K562 (cell line): ENCODE data around the gene HACD1. TPM values are rescaled to one million over a fixed set of nuclear protein-coding genes. Genes with fewer than 3 reads are reported as not detected.

ENCODE experiments used
- BRD9 ChIP-seq: fragments of 450-650 bp; IDR thresholded peaks from 2 replicates; pipeline ENCODE4 v1.6.1; 2018; ENCODE audit warnings: low read depth; ENCODE audit not compliant: partially characterized antibody
- EHMT2 ChIP-seq: fragments of 450-650 bp; IDR thresholded peaks from 2 replicates; pipeline ENCODE4 v1.6.1; 2018; ENCODE audit warnings: antibody characterized with exemption
- FOXM1 ChIP-seq, 2 experiments: fragments of 450-650 bp in 1 of 2; sonication (generic) in 1 of 2; formaldehyde crosslinking in 1 of 2; IDR thresholded peaks; 2 replicates each; pipeline versions ENCODE4 v1.6.1 to v1.9.0; 2017 to 2022; ENCODE audit warnings: low read depth in 2 of 2, mild to moderate bottlenecking in 2 of 2, missing genetic modification reagents in 1 of 2, moderate library complexity in 1 of 2
- GATAD2B ChIP-seq: fragments of 450-650 bp; IDR thresholded peaks from 2 replicates; pipeline ENCODE4 v1.6.1; 2017; ENCODE audit warnings: mild to moderate bottlenecking, borderline replicate concordance
- PHF21A ChIP-seq: fragments of 450-650 bp; IDR thresholded peaks from 2 replicates; pipeline ENCODE4 v1.6.1; 2017; ENCODE audit warnings: low read depth, borderline replicate concordance
- PTBP1 ChIP-seq: fragments of 200-400 bp; formaldehyde crosslinking; IDR thresholded peaks from 2 replicates; pipeline ENCODE4 v1.6.1; 2017; ENCODE audit warnings: low read depth, low read length
- ZKSCAN8 ChIP-seq: fragments of 200-800 bp; sonication (Bioruptor generic); IDR thresholded peaks from 2 replicates; pipeline ENCODE4 v1.6.1; 2016; ENCODE audit warnings: missing genetic modification characterization, missing compliant biosample characterization
- polyA plus RNA-seq, 8 experiments: library from polyadenylated mRNA; depleted of rRNA in 4 of 8; stranded (reverse) in 5 of 8; unstranded in 3 of 8; fragments of >200 nt; fragmentation: Nextera tagmentation in 2 of 8; fragmentation: Illumina TruSeq in 1 of 8; extraction: Ambion mirVana in 2 of 8; extraction: Trizol in 1 of 8; gene quantifications; 2 replicates each; pipeline versions ENCODE4 v1.2.1 to v1.2.3, GENCODE V29; 2011 to 2014; ENCODE audit warnings: inconsistent platforms in 1 of 8, missing spikeins in 1 of 8
- total RNA-seq, 7 experiments: library from RNA; depleted of rRNA in 6 of 7; stranded (reverse); fragments of >200 nt in 6 of 7; fragmentation: Illumina TruSeq in 2 of 7; extraction: Trizol in 2 of 7; gene quantifications; 2 replicates each; pipeline versions ENCODE4 v1.2.1 to v1.2.3, GENCODE V29; 2011 to 2021; ENCODE audit warnings: low replicate concordance in 1 of 7
- TF ChIP-seq, protein P1 (sequence below), 2 experiments: fragments of 450-650 bp in 1 of 2; sonication (generic) in 1 of 2; formaldehyde crosslinking in 1 of 2; IDR thresholded peaks; 2 replicates each; pipeline versions ENCODE4 v1.7.1 to v1.9.0; 2016 to 2022; ENCODE audit warnings: inconsistent platforms in 1 of 2, mild to moderate bottlenecking in 1 of 2, missing genetic modification reagents in 1 of 2
- TF ChIP-seq, protein P2 (sequence below): fragments of 450-650 bp; formaldehyde crosslinking; IDR thresholded peaks from 2 replicates; pipeline ENCODE4 v1.4.0; 2020; ENCODE audit warnings: mild to moderate bottlenecking, moderate library complexity
- TF ChIP-seq, protein P3 (sequence below): sonication (generic); formaldehyde crosslinking; IDR thresholded peaks from 2 replicates; pipeline ENCODE4 v1.8.1; 2023; ENCODE audit warnings: mild to moderate bottlenecking, missing genetic modification reagents
- TF ChIP-seq, protein P4 (sequence below): IDR thresholded peaks from 3 replicates; pipeline ENCODE4 v1.6.1; 2011; ENCODE audit warnings: borderline replicate concordance, mild to moderate bottlenecking, moderate library complexity; ENCODE audit not compliant: insufficient read length; ENCODE audit errors: extremely low read depth

The HACD1 gene
- total and polyA plus RNA-seq, 9 of the 15 experiments (the other 6 are each of a cell fraction or from before 2014, with no cell fraction given), result 0.99 to 4.5 (median 2.4) TPM

DNA sequence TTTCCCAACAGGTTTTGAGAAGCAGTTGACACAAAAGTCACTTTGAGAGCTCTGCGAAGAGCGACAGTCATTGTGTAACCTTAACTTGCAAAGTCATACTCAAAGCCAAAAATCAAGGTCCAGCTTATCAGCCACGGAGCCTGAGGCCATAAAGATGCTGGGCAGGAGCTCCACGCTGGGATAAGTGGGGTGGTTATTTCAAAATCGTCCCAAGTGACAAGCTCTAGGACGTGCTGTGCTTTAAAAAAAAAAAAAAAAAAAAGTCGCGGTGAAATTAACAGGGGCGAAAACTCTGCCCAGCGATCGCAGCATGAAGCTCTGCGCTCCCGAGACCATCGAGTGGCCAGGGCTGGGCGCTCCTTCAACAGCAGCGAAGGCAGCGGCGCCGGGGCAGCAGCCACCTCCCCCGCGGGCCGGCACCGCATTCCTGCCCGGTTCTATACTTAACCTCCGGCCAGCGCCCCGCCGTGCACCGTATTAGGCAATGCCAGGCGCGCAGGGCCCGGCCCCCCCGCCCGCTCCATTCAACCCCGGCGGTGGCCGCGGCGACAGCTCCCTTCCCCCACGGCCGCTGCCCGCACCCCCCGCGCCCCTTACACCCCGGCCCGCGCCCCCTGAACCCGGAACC is 657 bp downstream of the HACD1 start (continued):
- TF ChIP-seq, protein P1, sequence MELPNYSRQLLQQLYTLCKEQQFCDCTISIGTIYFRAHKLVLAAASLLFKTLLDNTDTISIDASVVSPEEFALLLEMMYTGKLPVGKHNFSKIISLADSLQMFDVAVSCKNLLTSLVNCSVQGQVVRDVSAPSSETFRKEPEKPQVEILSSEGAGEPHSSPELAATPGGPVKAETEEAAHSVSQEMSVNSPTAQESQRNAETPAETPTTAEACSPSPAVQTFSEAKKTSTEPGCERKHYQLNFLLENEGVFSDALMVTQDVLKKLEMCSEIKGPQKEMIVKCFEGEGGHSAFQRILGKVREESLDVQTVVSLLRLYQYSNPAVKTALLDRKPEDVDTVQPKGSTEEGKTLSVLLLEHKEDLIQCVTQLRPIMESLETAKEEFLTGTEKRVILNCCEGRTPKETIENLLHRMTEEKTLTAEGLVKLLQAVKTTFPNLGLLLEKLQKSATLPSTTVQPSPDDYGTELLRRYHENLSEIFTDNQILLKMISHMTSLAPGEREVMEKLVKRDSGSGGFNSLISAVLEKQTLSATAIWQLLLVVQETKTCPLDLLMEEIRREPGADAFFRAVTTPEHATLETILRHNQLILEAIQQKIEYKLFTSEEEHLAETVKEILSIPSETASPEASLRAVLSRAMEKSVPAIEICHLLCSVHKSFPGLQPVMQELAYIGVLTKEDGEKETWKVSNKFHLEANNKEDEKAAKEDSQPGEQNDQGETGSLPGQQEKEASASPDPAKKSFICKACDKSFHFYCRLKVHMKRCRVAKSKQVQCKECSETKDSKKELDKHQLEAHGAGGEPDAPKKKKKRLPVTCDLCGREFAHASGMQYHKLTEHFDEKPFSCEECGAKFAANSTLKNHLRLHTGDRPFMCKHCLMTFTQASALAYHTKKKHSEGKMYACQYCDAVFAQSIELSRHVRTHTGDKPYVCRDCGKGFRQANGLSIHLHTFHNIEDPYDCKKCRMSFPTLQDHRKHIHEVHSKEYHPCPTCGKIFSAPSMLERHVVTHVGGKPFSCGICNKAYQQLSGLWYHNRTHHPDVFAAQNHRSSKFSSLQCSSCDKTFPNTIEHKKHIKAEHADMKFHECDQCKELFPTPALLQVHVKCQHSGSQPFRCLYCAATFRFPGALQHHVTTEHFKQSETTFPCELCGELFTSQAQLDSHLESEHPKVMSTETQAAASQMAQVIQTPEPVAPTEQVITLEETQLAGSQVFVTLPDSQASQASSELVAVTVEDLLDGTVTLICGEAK (IDR thresholded peaks at IDR 0.05), result no peak
- TF ChIP-seq, protein P1 (CRISPR knock-in tag; IDR thresholded peaks at IDR 0.05), result no peak
- 0 out of 2 replicates have a peak, but pooled peaks have one; percentile 20 for TF ChIP-seq FOXM1 (IDR thresholded peaks at IDR 0.05; ENCODE audit: low read depth)
- no peak for TF ChIP-seq FOXM1 (CRISPR knock-in tag; IDR thresholded peaks at IDR 0.05; ENCODE audit: low read depth)
- TF ChIP-seq ZKSCAN8 (CRISPR knock-in tag), result no peak
- peak; percentile 94; the same call in 1 of the 2 replicates for TF ChIP-seq PHF21A
- no peak for TF ChIP-seq BRD9
- TF ChIP-seq, protein P2, sequence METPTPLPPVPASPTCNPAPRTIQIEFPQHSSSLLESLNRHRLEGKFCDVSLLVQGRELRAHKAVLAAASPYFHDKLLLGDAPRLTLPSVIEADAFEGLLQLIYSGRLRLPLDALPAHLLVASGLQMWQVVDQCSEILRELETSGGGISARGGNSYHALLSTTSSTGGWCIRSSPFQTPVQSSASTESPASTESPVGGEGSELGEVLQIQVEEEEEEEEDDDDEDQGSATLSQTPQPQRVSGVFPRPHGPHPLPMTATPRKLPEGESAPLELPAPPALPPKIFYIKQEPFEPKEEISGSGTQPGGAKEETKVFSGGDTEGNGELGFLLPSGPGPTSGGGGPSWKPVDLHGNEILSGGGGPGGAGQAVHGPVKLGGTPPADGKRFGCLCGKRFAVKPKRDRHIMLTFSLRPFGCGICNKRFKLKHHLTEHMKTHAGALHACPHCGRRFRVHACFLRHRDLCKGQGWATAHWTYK (CRISPR knock-in tag), result no peak
- TF ChIP-seq PTBP1, result no peak
- TF ChIP-seq EHMT2, result 0 out of 2 replicates have a peak, but pooled peaks have one; percentile 33
- TF ChIP-seq, protein P3, sequence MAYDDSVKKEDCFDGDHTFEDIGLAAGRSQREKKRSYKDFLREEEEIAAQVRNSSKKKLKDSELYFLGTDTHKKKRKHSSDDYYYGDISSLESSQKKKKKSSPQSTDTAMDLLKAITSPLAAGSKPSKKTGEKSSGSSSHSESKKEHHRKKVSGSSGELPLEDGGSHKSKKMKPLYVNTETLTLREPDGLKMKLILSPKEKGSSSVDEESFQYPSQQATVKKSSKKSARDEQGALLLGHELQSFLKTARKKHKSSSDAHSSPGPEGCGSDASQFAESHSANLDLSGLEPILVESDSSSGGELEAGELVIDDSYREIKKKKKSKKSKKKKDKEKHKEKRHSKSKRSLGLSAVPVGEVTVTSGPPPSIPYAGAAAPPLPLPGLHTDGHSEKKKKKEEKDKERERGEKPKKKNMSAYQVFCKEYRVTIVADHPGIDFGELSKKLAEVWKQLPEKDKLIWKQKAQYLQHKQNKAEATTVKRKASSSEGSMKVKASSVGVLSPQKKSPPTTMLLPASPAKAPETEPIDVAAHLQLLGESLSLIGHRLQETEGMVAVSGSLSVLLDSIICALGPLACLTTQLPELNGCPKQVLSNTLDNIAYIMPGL (CRISPR knock-in tag), result no peak
- no peak for TF ChIP-seq GATAD2B
- TF ChIP-seq, protein P4, sequence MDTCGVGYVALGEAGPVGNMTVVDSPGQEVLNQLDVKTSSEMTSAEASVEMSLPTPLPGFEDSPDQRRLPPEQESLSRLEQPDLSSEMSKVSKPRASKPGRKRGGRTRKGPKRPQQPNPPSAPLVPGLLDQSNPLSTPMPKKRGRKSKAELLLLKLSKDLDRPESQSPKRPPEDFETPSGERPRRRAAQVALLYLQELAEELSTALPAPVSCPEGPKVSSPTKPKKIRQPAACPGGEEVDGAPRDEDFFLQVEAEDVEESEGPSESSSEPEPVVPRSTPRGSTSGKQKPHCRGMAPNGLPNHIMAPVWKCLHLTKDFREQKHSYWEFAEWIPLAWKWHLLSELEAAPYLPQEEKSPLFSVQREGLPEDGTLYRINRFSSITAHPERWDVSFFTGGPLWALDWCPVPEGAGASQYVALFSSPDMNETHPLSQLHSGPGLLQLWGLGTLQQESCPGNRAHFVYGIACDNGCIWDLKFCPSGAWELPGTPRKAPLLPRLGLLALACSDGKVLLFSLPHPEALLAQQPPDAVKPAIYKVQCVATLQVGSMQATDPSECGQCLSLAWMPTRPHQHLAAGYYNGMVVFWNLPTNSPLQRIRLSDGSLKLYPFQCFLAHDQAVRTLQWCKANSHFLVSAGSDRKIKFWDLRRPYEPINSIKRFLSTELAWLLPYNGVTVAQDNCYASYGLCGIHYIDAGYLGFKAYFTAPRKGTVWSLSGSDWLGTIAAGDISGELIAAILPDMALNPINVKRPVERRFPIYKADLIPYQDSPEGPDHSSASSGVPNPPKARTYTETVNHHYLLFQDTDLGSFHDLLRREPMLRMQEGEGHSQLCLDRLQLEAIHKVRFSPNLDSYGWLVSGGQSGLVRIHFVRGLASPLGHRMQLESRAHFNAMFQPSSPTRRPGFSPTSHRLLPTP, result no peak
